HEK293 (cell line): ENCODE data around the gene CAPSL.

Experiments used
- CTCF ChIA-PET: fragments of 350-600 bp; formaldehyde crosslinking; extraction: SDS; loops from one replicate; lab custom pipeline; 2021; ENCODE audit warnings: antibody characterized with exemption; lab: Yijun Ruan, JAX
- POLR2A ChIA-PET: fragments of 300-600 bp; formaldehyde crosslinking; extraction: SDS; loops from one replicate; lab custom pipeline; 2020; ENCODE audit warnings: antibody characterized with exemption, inconsistent platforms; lab: Yijun Ruan, JAX
- H3K27ac ChIP-seq: fragments of 200-500 bp; sonication (Bioruptor generic); 2 replicates; pipeline ENCODE4 v1.5.1; 2014; ENCODE audit warnings: low read depth, low read length, control low read depth, inconsistent platforms; ENCODE audit errors: extremely low read depth
- H3K36me3 ChIP-seq, 2 experiments: fragments of 200-500 bp in 1 of 2; sonication (Bioruptor generic) in 1 of 2; 1 replicate in 1 of 2; 2 replicates in 1 of 2; pipeline ENCODE4 v1.5.1; 2014 to 2017; ENCODE audit warnings: inconsistent platforms in 2 of 2, low read length in 2 of 2; ENCODE audit not compliant: control insufficient read depth in 2 of 2, insufficient read depth in 1 of 2
- H3K4me1 ChIP-seq: fragments of 200-500 bp; sonication (Bioruptor generic); 2 replicates; pipeline ENCODE4 v1.5.1; 2014; ENCODE audit warnings: mild to moderate bottlenecking, low read length, inconsistent platforms; ENCODE audit not compliant: control insufficient read depth, insufficient read depth
- H3K4me3 ChIP-seq: 2 replicates; pipeline ENCODE4 v1.5.1; 2011; ENCODE audit warnings: low read depth, mild to moderate bottlenecking, control low read depth, low read length, moderate library complexity
- H3K9me3 ChIP-seq: fragments of 200-500 bp; sonication (Bioruptor generic); 2 replicates; pipeline ENCODE4 v1.5.1; 2014; ENCODE audit warnings: low read depth, low read length, inconsistent platforms; ENCODE audit not compliant: control insufficient read depth, insufficient read depth
- KLF10 ChIP-seq: fragments of 450-650 bp; IDR thresholded peaks from 2 replicates; pipeline ENCODE4 v1.5.1; 2018; ENCODE audit warnings: missing biosample characterization, mild to moderate bottlenecking, missing genetic modification characterization
- KLF9 ChIP-seq: fragments of 450-650 bp; formaldehyde crosslinking; IDR thresholded peaks from 2 replicates; pipeline ENCODE4 v1.5.1; 2016; ENCODE audit warnings: missing biosample characterization, missing genetic modification characterization, low read depth
- MYNN ChIP-seq: fragments of 450-650 bp; formaldehyde crosslinking; IDR thresholded peaks from 2 replicates; pipeline ENCODE4 v1.5.1; 2016; ENCODE audit warnings: missing biosample characterization, missing genetic modification characterization, borderline replicate concordance
- OSR2 ChIP-seq: fragments of 450-650 bp; formaldehyde crosslinking; IDR thresholded peaks from 2 replicates; pipeline ENCODE4 v1.5.1; 2016; ENCODE audit warnings: missing biosample characterization, missing genetic modification characterization
- RBAK ChIP-seq: fragments of 450-650 bp; formaldehyde crosslinking; IDR thresholded peaks from 2 replicates; pipeline ENCODE4 v1.5.1; 2016; ENCODE audit warnings: missing biosample characterization, missing genetic modification characterization
- TCF7L2 ChIP-seq: IDR thresholded peaks from 2 replicates; pipeline ENCODE4 v1.6.1; 2011; ENCODE audit warnings: low read depth, mild to moderate bottlenecking, inconsistent platforms, low read length, moderate library complexity, borderline replicate concordance
- YY2 ChIP-seq: fragments of 450-650 bp; formaldehyde crosslinking; IDR thresholded peaks from 2 replicates; pipeline ENCODE4 v1.5.1; 2016; ENCODE audit warnings: missing biosample characterization, missing genetic modification characterization
- ZBTB21 ChIP-seq: fragments of 450-650 bp; formaldehyde crosslinking; IDR thresholded peaks from 2 replicates; pipeline ENCODE4 v1.5.1; 2017; ENCODE audit warnings: missing biosample characterization, missing genetic modification characterization
- ZFHX2 ChIP-seq: fragments of 450-650 bp; formaldehyde crosslinking; conservative IDR thresholded peaks from 2 replicates; pipeline ENCODE4 v1.5.1; 2016; ENCODE audit warnings: missing biosample characterization, missing genetic modification characterization
- ZNF10 ChIP-seq: fragments of 450-650 bp; formaldehyde crosslinking; IDR thresholded peaks from 2 replicates; pipeline ENCODE4 v1.5.1; 2017; ENCODE audit warnings: missing biosample characterization, missing genetic modification characterization
- ZNF157 ChIP-seq: fragments of 450-650 bp; formaldehyde crosslinking; IDR thresholded peaks from 2 replicates; pipeline ENCODE4 v1.5.1; 2016; ENCODE audit warnings: missing biosample characterization, missing genetic modification characterization
- ZNF341 ChIP-seq: fragments of 450-650 bp; formaldehyde crosslinking; IDR thresholded peaks from 2 replicates; pipeline ENCODE4; 2016; ENCODE audit warnings: low read depth, missing biosample characterization, missing genetic modification characterization
- ZNF350 ChIP-seq: fragments of 450-650 bp; formaldehyde crosslinking; IDR thresholded peaks from 2 replicates; pipeline ENCODE4 v1.5.0; 2017; ENCODE audit warnings: missing biosample characterization, mild to moderate bottlenecking, missing genetic modification characterization
- ZNF48 ChIP-seq: fragments of 450-650 bp; formaldehyde crosslinking; IDR thresholded peaks from 2 replicates; pipeline ENCODE4 v1.5.1; 2016; ENCODE audit warnings: missing biosample characterization, missing genetic modification characterization
- ZNF585B ChIP-seq: fragments of 450-650 bp; formaldehyde crosslinking; IDR thresholded peaks from 2 replicates; pipeline ENCODE4 v1.5.1; 2016; ENCODE audit warnings: missing biosample characterization, missing genetic modification characterization
- ZNF707 ChIP-seq: fragments of 450-650 bp; formaldehyde crosslinking; IDR thresholded peaks from 2 replicates; pipeline ENCODE4 v1.5.1; 2016; ENCODE audit warnings: missing biosample characterization, missing genetic modification characterization
- ZNF747 ChIP-seq: fragments of 450-650 bp; formaldehyde crosslinking; IDR thresholded peaks from 2 replicates; pipeline ENCODE4 v1.5.1; 2016; ENCODE audit warnings: missing biosample characterization, missing genetic modification characterization
- TF ChIP-seq, protein P1 (sequence below): fragments of 450-650 bp; formaldehyde crosslinking; IDR thresholded peaks from 2 replicates; pipeline ENCODE4 v1.5.1; 2017; ENCODE audit warnings: missing biosample characterization, missing genetic modification characterization
- TF ChIP-seq, protein P2 (sequence below): IDR thresholded peaks from 2 replicates; pipeline ENCODE4 v1.6.1; 2011; ENCODE audit warnings: mild to moderate bottlenecking, low read depth, low read length, borderline replicate concordance
- TF ChIP-seq, protein P3 (sequence below): fragments of 450-650 bp; formaldehyde crosslinking; IDR thresholded peaks from 2 replicates; pipeline ENCODE4 v1.5.1; 2016; ENCODE audit warnings: missing biosample characterization, missing genetic modification characterization
- TF ChIP-seq, protein P4 (sequence below): fragments of 450-650 bp; formaldehyde crosslinking; IDR thresholded peaks from 2 replicates; pipeline ENCODE4 v1.5.1; 2016; ENCODE audit warnings: missing biosample characterization, missing genetic modification characterization

CAPSL gene

DNA sequence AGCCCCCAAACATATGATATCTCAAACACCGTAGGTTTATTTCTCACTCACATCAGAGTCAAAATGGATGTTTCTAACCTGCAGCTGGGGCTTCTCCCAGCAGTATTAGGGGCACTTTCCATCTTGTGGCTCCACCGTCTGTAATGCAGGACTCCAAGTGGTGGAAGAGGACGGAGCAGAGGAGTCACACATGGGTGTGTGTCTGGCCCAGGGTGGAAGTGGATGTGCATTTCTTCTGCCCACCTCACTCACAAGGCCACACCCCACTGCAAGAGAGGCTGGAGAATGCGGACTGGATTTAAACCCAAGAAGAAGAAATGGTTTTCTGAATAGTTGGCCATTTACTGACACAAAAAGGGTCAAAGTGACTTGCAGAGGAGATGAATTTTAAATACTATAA, 67.8 kb downstream of the CAPSL start:
- no peaks in the 10 kb centered on the region for H3K4me1 ChIP-seq
- no peaks in the 10 kb centered on the region for H3K9me3 ChIP-seq
- H3K27ac ChIP-seq: no peak overlapping the region
- ChIA-PET POLR2A (no interaction called here), CTCF (interaction anchor here (0.7 kb wide), 1 partner anchor 692 kb away, joined by 3 read pairs; no protein-coding TSS in a partner anchor)
- TF ChIP-seq OSR2 (no peak), RBAK (no peak), ZNF350 (tag by site-specific recombination) (no peak)
- no peaks in the 10 kb centered on the region for H3K36me3 ChIP-seq
- H3K4me3 ChIP-seq: no peak overlapping the region

DNA sequence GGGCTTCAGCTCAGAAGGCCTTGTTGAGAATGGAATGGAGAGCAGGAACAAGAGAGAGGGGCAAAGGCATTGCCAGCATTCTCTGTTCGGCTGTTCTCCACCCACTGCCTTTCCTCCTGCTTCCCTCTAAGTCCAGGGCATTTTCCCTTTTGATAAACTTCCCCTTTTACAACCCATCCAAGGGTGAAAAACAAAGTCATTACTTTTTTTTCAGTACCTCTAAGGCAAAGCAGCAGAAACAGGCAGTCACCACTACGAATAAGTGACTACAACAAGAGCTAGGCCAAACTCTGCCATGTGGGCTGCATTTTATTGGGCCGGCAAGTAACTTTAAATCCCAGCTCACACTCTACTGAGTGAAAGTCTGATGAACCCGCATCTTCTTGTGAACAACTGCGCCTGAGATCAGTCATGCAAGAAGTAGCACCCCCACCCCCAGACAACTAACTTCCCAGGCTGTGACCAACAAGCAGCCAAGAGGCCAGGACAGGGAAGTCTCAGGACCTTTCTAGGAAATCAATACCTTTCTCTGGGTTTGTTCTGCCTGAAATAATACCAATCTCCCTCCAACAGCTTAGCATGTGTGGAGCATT, 68.6 kb downstream of the CAPSL start:
- Histone ChIP-seq H3K9me3 (no peaks in the 10 kb centered on the region), H3K4me1 (no peaks in the 10 kb centered on the region), H3K36me3 (no peaks in the 10 kb centered on the region), H3K27ac (no peak overlapping the region), H3K4me3 (no peak overlapping the region)
- TF ChIP-seq ZNF585B (tag by site-specific recombination) (no peak), MYNN (tag by site-specific recombination) (no peak), ZNF48 (tag by site-specific recombination) (no peak), KLF10 (tag by site-specific recombination) (no peak), KLF9 (tag by site-specific recombination) (no peak)
- TF ChIP-seq, protein P1, sequence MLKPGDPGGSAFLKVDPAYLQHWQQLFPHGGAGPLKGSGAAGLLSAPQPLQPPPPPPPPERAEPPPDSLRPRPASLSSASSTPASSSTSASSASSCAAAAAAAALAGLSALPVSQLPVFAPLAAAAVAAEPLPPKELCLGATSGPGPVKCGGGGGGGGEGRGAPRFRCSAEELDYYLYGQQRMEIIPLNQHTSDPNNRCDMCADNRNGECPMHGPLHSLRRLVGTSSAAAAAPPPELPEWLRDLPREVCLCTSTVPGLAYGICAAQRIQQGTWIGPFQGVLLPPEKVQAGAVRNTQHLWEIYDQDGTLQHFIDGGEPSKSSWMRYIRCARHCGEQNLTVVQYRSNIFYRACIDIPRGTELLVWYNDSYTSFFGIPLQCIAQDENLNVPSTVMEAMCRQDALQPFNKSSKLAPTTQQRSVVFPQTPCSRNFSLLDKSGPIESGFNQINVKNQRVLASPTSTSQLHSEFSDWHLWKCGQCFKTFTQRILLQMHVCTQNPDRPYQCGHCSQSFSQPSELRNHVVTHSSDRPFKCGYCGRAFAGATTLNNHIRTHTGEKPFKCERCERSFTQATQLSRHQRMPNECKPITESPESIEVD (tag by site-specific recombination): no peak
- POLR2A ChIA-PET: no interaction called here
- CTCF ChIA-PET: no interaction called here

DNA sequence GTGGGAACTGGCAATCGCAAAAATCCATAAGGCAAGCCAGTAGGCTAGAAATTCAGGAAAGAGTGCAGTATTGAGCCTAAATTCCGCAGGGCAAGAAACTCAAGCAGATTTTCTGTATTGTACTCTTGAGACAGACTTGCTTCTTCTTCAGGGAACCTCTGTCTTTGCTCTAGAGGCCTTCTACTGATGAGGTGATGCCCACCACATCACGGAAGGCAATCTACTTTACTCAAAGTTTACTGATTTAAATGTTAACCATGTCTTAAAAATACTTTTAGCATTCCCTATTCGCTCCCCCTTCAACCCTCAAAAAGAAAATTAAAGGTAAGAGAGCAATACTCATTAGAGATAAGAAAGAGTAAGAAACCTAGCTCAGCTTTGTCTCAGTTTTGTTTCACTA, 70.4 kb downstream of the CAPSL start:
- Histone ChIP-seq H3K9me3 (no peaks in the 10 kb centered on the region), H3K4me1 (no peaks in the 10 kb centered on the region), H3K36me3 (no peaks in the 10 kb centered on the region), H3K27ac (no peak overlapping the region), H3K4me3 (no peak overlapping the region)
- TF ChIP-seq ZNF707 (tag by site-specific recombination): no peak
- TF ChIP-seq ZBTB21: no peak
- peak; percentile 86; the same call in 1 of the 2 replicates for TF ChIP-seq ZNF10 (tag by site-specific recombination)
- TF ChIP-seq ZNF585B (tag by site-specific recombination): no peak
- ChIA-PET CTCF (interaction anchor here (0.8 kb wide), 1 partner anchor 56 kb away, joined by 3 read pairs; no protein-coding TSS in a partner anchor), POLR2A (no interaction called here)

DNA sequence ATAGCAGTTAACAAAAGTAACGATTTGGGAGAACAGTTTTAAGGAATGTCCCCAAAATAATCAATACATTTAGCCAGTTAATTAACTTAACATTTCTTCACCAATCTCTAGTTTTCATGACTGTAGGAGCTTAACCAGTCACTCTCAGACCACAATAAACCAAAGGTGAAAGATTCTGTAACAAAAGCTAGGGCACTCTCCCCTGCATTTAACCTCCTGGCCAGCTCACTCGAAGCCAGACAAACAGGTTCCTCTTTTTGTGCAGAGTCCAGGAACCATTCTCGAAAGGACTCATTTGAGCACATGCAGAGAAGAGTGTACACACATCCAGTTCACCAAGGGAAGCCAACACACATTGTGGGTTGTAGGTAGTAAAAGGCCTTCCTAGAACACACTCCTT, 75.3 kb downstream of the CAPSL start:
- no peaks in the 10 kb centered on the region for H3K4me1 ChIP-seq
- H3K4me3 ChIP-seq: no peak overlapping the region
- no peaks in the 10 kb centered on the region for H3K36me3 ChIP-seq
- H3K27ac ChIP-seq: no peak overlapping the region
- POLR2A ChIA-PET: no interaction called here
- CTCF ChIA-PET: interaction anchor here (0.6 kb wide), 1 partner anchor 399 kb away, joined by 4 read pairs; no protein-coding TSS in a partner anchor
- H3K9me3 ChIP-seq: no peaks in the 10 kb centered on the region; the same call in 1 of the 2 replicates
- TF ChIP-seq, protein P2, sequence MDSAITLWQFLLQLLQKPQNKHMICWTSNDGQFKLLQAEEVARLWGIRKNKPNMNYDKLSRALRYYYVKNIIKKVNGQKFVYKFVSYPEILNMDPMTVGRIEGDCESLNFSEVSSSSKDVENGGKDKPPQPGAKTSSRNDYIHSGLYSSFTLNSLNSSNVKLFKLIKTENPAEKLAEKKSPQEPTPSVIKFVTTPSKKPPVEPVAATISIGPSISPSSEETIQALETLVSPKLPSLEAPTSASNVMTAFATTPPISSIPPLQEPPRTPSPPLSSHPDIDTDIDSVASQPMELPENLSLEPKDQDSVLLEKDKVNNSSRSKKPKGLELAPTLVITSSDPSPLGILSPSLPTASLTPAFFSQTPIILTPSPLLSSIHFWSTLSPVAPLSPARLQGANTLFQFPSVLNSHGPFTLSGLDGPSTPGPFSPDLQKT: no peak
- no peak for TF ChIP-seq ZFHX2 (tag by site-specific recombination)
- no peak for TF ChIP-seq ZNF747
- TF ChIP-seq, protein P3, sequence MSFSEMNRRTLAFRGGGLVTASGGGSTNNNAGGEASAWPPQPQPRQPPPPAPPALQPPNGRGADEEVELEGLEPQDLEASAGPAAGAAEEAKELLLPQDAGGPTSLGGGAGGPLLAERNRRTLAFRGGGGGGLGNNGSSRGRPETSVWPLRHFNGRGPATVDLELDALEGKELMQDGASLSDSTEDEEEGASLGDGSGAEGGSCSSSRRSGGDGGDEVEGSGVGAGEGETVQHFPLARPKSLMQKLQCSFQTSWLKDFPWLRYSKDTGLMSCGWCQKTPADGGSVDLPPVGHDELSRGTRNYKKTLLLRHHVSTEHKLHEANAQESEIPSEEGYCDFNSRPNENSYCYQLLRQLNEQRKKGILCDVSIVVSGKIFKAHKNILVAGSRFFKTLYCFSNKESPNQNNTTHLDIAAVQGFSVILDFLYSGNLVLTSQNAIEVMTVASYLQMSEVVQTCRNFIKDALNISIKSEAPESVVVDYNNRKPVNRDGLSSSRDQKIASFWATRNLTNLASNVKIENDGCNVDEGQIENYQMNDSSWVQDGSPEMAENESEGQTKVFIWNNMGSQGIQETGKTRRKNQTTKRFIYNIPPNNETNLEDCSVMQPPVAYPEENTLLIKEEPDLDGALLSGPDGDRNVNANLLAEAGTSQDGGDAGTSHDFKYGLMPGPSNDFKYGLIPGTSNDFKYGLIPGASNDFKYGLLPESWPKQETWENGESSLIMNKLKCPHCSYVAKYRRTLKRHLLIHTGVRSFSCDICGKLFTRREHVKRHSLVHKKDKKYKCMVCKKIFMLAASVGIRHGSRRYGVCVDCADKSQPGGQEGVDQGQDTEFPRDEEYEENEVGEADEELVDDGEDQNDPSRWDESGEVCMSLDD (tag by site-specific recombination): no peak
- no peak for TF ChIP-seq YY2
- no peak for TF ChIP-seq ZNF157 (tag by site-specific recombination)
- no peak for TF ChIP-seq TCF7L2
- no peak for TF ChIP-seq ZNF341 (tag by site-specific recombination)
- TF ChIP-seq, protein P4, sequence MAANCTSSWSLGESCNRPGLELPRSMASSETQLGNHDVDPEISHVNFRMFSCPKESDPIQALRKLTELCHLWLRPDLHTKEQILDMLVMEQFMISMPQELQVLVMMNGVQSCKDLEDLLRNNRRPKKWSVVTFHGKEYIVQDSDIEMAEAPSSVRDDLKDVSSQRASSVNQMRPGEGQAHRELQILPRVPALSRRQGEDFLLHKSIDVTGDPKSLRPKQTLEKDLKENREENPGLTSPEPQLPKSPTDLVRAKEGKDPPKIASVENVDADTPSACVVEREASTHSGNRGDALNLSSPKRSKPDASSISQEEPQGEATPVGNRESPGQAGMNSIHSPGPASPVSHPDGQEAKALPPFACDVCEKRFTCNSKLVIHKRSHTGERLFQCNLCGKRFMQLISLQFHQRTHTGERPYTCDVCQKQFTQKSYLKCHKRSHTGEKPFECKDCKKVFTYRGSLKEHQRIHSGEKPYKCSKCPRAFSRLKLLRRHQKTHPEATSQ: no peak
